ENCODE data around the gene ARHGAP40.

Gene ARHGAP40

GRCh38 chr20:38630727-38631126 is 29.1 kb downstream of the ARHGAP40 start:
- H3K4me3 ChIP-seq (ENCODE audit: low read depth, low read length) = no peak overlapping the region
- TF ChIP-seq, protein P1, sequence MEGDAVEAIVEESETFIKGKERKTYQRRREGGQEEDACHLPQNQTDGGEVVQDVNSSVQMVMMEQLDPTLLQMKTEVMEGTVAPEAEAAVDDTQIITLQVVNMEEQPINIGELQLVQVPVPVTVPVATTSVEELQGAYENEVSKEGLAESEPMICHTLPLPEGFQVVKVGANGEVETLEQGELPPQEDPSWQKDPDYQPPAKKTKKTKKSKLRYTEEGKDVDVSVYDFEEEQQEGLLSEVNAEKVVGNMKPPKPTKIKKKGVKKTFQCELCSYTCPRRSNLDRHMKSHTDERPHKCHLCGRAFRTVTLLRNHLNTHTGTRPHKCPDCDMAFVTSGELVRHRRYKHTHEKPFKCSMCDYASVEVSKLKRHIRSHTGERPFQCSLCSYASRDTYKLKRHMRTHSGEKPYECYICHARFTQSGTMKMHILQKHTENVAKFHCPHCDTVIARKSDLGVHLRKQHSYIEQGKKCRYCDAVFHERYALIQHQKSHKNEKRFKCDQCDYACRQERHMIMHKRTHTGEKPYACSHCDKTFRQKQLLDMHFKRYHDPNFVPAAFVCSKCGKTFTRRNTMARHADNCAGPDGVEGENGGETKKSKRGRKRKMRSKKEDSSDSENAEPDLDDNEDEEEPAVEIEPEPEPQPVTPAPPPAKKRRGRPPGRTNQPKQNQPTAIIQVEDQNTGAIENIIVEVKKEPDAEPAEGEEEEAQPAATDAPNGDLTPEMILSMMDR (IDR thresholded peaks at IDR 0.05; ENCODE audit: low read depth, low read length) = no peak

GRCh38 chr20:38631155-38632022 is 29.8 kb downstream of the ARHGAP40 start:
- TF ChIP-seq, protein P1 (IDR thresholded peaks at IDR 0.05; ENCODE audit: low read depth, low read length) = no peak
- no peak overlapping the region for H3K4me3 ChIP-seq (ENCODE audit: low read depth, low read length)

DNA sequence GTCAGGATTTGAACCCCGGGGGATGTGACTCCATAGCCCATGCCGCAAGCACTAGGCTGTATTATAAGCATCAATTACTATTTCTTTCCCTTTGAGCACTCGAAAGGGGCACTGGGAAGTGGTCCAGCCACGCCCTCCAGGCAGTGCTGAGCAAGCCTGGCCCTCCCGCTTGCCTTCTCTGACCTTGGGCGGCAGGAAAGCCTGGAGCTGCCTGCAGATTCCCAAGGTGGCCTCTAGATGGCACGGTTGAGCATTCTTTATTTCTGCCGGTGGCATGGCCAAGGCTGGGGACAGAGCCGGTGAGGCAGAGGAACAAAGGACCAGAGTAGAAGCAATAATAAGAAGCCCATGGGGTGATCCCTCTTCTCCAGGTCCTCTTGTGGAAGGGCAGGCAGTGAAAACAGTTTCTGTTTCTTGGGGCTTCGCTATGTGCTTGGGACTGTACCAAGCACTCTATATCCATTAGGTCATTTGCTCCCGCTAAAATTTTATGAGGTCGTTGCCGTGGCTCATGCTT is 32.0 kb downstream of the ARHGAP40 start:
- H3K4me3 ChIP-seq (ENCODE audit: low read depth, low read length) = no peak overlapping the region
- TF ChIP-seq, protein P1 (IDR thresholded peaks at IDR 0.05; ENCODE audit: low read depth, low read length) = peak; percentile 96

DNA sequence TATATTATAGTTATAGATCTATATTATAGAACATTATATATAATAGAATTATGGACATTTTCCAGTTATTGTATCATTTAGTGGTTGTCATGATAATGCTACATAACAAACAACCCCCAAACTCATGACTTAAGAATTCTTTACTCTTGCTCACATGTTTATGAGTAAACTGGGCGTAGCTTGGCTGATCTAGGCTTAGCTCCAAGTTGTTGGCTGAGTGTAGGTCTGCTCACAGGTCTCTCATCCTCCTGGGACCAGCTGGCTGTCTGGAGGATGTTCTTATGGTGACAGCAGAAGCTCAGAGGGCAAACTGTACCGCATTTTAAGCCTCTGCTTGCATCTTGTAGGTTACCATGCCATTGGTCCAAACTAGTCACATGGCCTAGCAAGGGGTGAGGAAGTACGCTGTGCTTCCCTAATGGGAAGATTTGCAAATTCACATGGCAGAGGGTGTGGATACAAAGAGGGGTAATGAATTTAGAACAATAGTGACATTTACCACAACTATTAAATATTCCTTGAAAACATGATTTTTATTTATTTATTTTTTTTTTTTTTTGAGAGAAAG is 34.2 kb downstream of the ARHGAP40 start:
- TF ChIP-seq, protein P1 (IDR thresholded peaks at IDR 0.05; ENCODE audit: low read depth, low read length) = no peak
- H3K4me3 ChIP-seq (ENCODE audit: low read depth, low read length) = no peak overlapping the region

GRCh38 chr20:38640521-38640920 is 38.9 kb downstream of the ARHGAP40 start:
- TF ChIP-seq, protein P1 (IDR thresholded peaks at IDR 0.05; ENCODE audit: low read depth, low read length) = no peak
- no peak overlapping the region for H3K4me3 ChIP-seq (ENCODE audit: low read depth, low read length)

GRCh38 chr20:38642498-38642897 is 40.9 kb downstream of the ARHGAP40 start:
- TF ChIP-seq, protein P1 (IDR thresholded peaks at IDR 0.05; ENCODE audit: low read depth, low read length) = no peak
- no peak overlapping the region for H3K4me3 ChIP-seq (ENCODE audit: low read depth, low read length)

Data from WI38 (cell line).